ENCODE results near the gene NAV2.

NAV2 gene

GRCh38 chr11:19785265-19785664 is 72.6 kb downstream of the NAV2 start:
- TF ChIP-seq CTCF (conservative IDR thresholded peaks at IDR 0.05; ENCODE audit: low read depth, low read length), result no peak
- H3K4me3 ChIP-seq (ENCODE audit: low read depth, low read length), result no peak overlapping the region
- no peak for DNase-seq (ENCODE audit: low read depth)

GRCh38 chr11:19786644-19787043 is 74.0 kb downstream of the NAV2 start:
- H3K4me3 ChIP-seq (ENCODE audit: low read depth, low read length), result no peak overlapping the region
- TF ChIP-seq CTCF (conservative IDR thresholded peaks at IDR 0.05; ENCODE audit: low read depth, low read length), result no peak
- DNase-seq (ENCODE audit: low read depth), result no peak

GRCh38 chr11:19788435-19788834 is 75.8 kb downstream of the NAV2 start:
- DNase-seq (ENCODE audit: low read depth), result no peak
- no peak for TF ChIP-seq CTCF (conservative IDR thresholded peaks at IDR 0.05; ENCODE audit: low read depth, low read length)
- no peak overlapping the region for H3K4me3 ChIP-seq (ENCODE audit: low read depth, low read length)

- no peak for TF ChIP-seq CTCF (conservative IDR thresholded peaks at IDR 0.05; ENCODE audit: low read depth, low read length)
- no peak for DNase-seq (ENCODE audit: low read depth)
- H3K4me3 ChIP-seq (ENCODE audit: low read depth, low read length), result no peak overlapping the region
Observed at GRCh38 chr11:19789245-19789644, 76.6 kb downstream of the NAV2 start.

GRCh38 chr11:19789835-19790710 is 77.4 kb downstream of the NAV2 start:
- TF ChIP-seq CTCF (conservative IDR thresholded peaks at IDR 0.05; ENCODE audit: low read depth, low read length), result no peak
- H3K4me3 ChIP-seq (ENCODE audit: low read depth, low read length), result no peak overlapping the region
- DNase-seq (ENCODE audit: low read depth), result no peak

- no peak for DNase-seq (ENCODE audit: low read depth)
- no peak for TF ChIP-seq CTCF (conservative IDR thresholded peaks at IDR 0.05; ENCODE audit: low read depth, low read length)
- H3K4me3 ChIP-seq (ENCODE audit: low read depth, low read length), result no peak overlapping the region
Observed at GRCh38 chr11:19790831-19791552, 78.4 kb downstream of the NAV2 start.
